T-helper 2 cell treated with Interferon-gamma antibody and Interleukin-4, amounts not matched to agents 5 μg/mL and 100 μg/mL, for 36 hours (primary cell): ENCODE data around the gene MYOZ1.
"Not testable (repeated sequence)": the region's sequence is repeated elsewhere in the genome, so short reads cannot be mapped to it uniquely, and the experiment has no call there.

Experiments used
- DNase-seq: peaks from one replicate; pipeline ENCODE4 v3.0.0; 2021; ENCODE audit warnings: low spot score
- H3K27ac Mint-ChIP-seq: one replicate; pipeline ENCODE4 v1.8.0; 2021; ENCODE audit warnings: mild to moderate bottlenecking, mixed read lengths
- H3K27me3 Mint-ChIP-seq: one replicate; pipeline ENCODE4 v1.8.0; 2021; ENCODE audit warnings: low read depth, mixed read lengths
- H3K36me3 Mint-ChIP-seq: one replicate; pipeline ENCODE4 v1.8.0; 2021; ENCODE audit warnings: low read depth, mixed read lengths
- H3K4me1 Mint-ChIP-seq: one replicate; pipeline ENCODE4 v1.8.0; 2021; ENCODE audit warnings: low read depth, mixed read lengths
- H3K4me3 Mint-ChIP-seq: one replicate; pipeline ENCODE4 v1.8.0; 2022; ENCODE audit warnings: mild to moderate bottlenecking, moderate library complexity, mixed read lengths
- H3K9me3 Mint-ChIP-seq: one replicate; pipeline ENCODE4 v1.8.0; 2021; ENCODE audit warnings: mixed read lengths

The MYOZ1 gene

GRCh38 chr10:73641328-73642060 is at the start of gene MYOZ1:
Gene MYOZ1, minus strand, starts transcription at chr10:73641474. Its CDS starts 1,457 bp downstream, at chr10:73640017.
- Mint-ChIP-seq H3K27me3 (peaks cover 17% of the 10 kb centered on the region), H3K9me3 (no peaks in the 10 kb centered on the region), H3K36me3 (no peaks in the 10 kb centered on the region), H3K27ac (no peak within 1 kb of the TSS), H3K4me3 (no peak within 1 kb of the TSS), H3K4me1 (peaks cover 17% of the 10 kb centered on the region)
- no peak for DNase-seq

- not testable (repeated sequence) for H3K4me3 Mint-ChIP-seq, H3K27ac Mint-ChIP-seq, H3K36me3 Mint-ChIP-seq, H3K9me3 Mint-ChIP-seq, DNase-seq, H3K4me1 Mint-ChIP-seq, H3K27me3 Mint-ChIP-seq
Observed at GRCh38 chr10:73690755-73691154, 49.5 kb upstream of the MYOZ1 start.

GRCh38 chr10:73689596-73689995 is 48.3 kb upstream of the MYOZ1 start:
- not testable (repeated sequence) for H3K4me3 Mint-ChIP-seq, H3K27ac Mint-ChIP-seq, H3K9me3 Mint-ChIP-seq, H3K4me1 Mint-ChIP-seq, DNase-seq, H3K27me3 Mint-ChIP-seq, H3K36me3 Mint-ChIP-seq

- H3K36me3 Mint-ChIP-seq, H3K4me3 Mint-ChIP-seq, H3K27ac Mint-ChIP-seq, H3K9me3 Mint-ChIP-seq, H3K27me3 Mint-ChIP-seq, H3K4me1 Mint-ChIP-seq, DNase-seq: not testable (repeated sequence)
Observed at GRCh38 chr10:73687641-73688040, 46.4 kb upstream of the MYOZ1 start.

- H3K4me3 Mint-ChIP-seq, H3K27me3 Mint-ChIP-seq, H3K9me3 Mint-ChIP-seq, H3K36me3 Mint-ChIP-seq, H3K27ac Mint-ChIP-seq, H3K4me1 Mint-ChIP-seq, DNase-seq: not testable (repeated sequence)
Observed at GRCh38 chr10:73674546-73674945, 33.3 kb upstream of the MYOZ1 start.

GRCh38 chr10:73668378-73668777 is 27.1 kb upstream of the MYOZ1 start:
- not testable (repeated sequence) for H3K9me3 Mint-ChIP-seq, H3K27me3 Mint-ChIP-seq, DNase-seq, H3K27ac Mint-ChIP-seq, H3K4me3 Mint-ChIP-seq, H3K36me3 Mint-ChIP-seq, H3K4me1 Mint-ChIP-seq

GRCh38 chr10:73666153-73666809 is 25.0 kb upstream of the MYOZ1 start:
- not testable (repeated sequence) for H3K27ac Mint-ChIP-seq, DNase-seq, H3K27me3 Mint-ChIP-seq, H3K4me1 Mint-ChIP-seq, H3K9me3 Mint-ChIP-seq, H3K36me3 Mint-ChIP-seq, H3K4me3 Mint-ChIP-seq

GRCh38 chr10:73665581-73665980 is 24.3 kb upstream of the MYOZ1 start:
- not testable (repeated sequence) for H3K27me3 Mint-ChIP-seq, DNase-seq, H3K4me3 Mint-ChIP-seq, H3K36me3 Mint-ChIP-seq, H3K4me1 Mint-ChIP-seq, H3K9me3 Mint-ChIP-seq, H3K27ac Mint-ChIP-seq

GRCh38 chr10:73664156-73665040 is 23.1 kb upstream of the MYOZ1 start:
- H3K27ac Mint-ChIP-seq, H3K9me3 Mint-ChIP-seq, H3K27me3 Mint-ChIP-seq, DNase-seq, H3K36me3 Mint-ChIP-seq, H3K4me3 Mint-ChIP-seq, H3K4me1 Mint-ChIP-seq: not testable (repeated sequence)

GRCh38 chr10:73663621-73664020 is 22.3 kb upstream of the MYOZ1 start:
- not testable (repeated sequence) for H3K27me3 Mint-ChIP-seq, H3K27ac Mint-ChIP-seq, H3K36me3 Mint-ChIP-seq, H3K9me3 Mint-ChIP-seq, DNase-seq, H3K4me1 Mint-ChIP-seq, H3K4me3 Mint-ChIP-seq

GRCh38 chr10:73662705-73663104 is 21.4 kb upstream of the MYOZ1 start:
- not testable (repeated sequence) for H3K27ac Mint-ChIP-seq, H3K4me3 Mint-ChIP-seq, H3K4me1 Mint-ChIP-seq, H3K36me3 Mint-ChIP-seq, H3K9me3 Mint-ChIP-seq, DNase-seq, H3K27me3 Mint-ChIP-seq

GRCh38 chr10:73655990-73656298 is 14.7 kb upstream of the MYOZ1 start, which contains the start of gene SYNPO2L:
Gene SYNPO2L, minus strand, starts transcription at chr10:73656029. Its CDS starts 107 bp downstream, at chr10:73655922.
- Mint-ChIP-seq H3K27me3 (no peaks in the 10 kb centered on the region), H3K4me1 (peaks cover 3% of the 10 kb centered on the region), H3K36me3 (no peaks in the 10 kb centered on the region), H3K4me3 (no peak within 1 kb of the TSS), H3K9me3 (no peaks in the 10 kb centered on the region), H3K27ac (no peak within 1 kb of the TSS)
- no peak for DNase-seq

- H3K4me1 Mint-ChIP-seq: peaks cover 3% of the 10 kb centered on the region
- H3K4me3 Mint-ChIP-seq: no peak overlapping the region
- no peaks in the 10 kb centered on the region for H3K27me3 Mint-ChIP-seq
- no peak overlapping the region for H3K27ac Mint-ChIP-seq
- no peaks in the 10 kb centered on the region for H3K36me3 Mint-ChIP-seq
- no peaks in the 10 kb centered on the region for H3K9me3 Mint-ChIP-seq
- DNase-seq: no peak
Observed at GRCh38 chr10:73655257-73655989, 14.1 kb upstream of the MYOZ1 start.

- no peaks in the 10 kb centered on the region for H3K27me3 Mint-ChIP-seq
- no peak overlapping the region for H3K4me3 Mint-ChIP-seq
- no peaks in the 10 kb centered on the region for H3K36me3 Mint-ChIP-seq
- DNase-seq: no peak
- H3K4me1 Mint-ChIP-seq: peaks cover 3% of the 10 kb centered on the region
- H3K27ac Mint-ChIP-seq: no peak overlapping the region
- no peaks in the 10 kb centered on the region for H3K9me3 Mint-ChIP-seq
Observed at GRCh38 chr10:73653701-73654100, 12.4 kb upstream of the MYOZ1 start.
